K562 (cell line): ENCODE results near the gene ZNF516. TPM values are rescaled to one million over a fixed set of nuclear protein-coding genes. Genes with fewer than 3 reads are reported as not detected.

Source experiments
- ARID1B ChIP-seq: fragments of 450-650 bp; IDR thresholded peaks from 2 replicates; pipeline ENCODE4 v1.6.1; 2016; ENCODE audit warnings: antibody characterized with exemption, mild to moderate bottlenecking, inconsistent platforms
- DACH1 ChIP-seq: fragments of 450-650 bp; IDR thresholded peaks from 2 replicates; pipeline ENCODE4 v1.6.1; 2018; ENCODE audit not compliant: partially characterized antibody
- HNRNPK ChIP-seq: fragments of 200-400 bp; formaldehyde crosslinking; IDR thresholded peaks from one replicate; pipeline ENCODE4 v1.6.1; 2018; ENCODE audit warnings: mild to moderate bottlenecking, low read depth, low read length; ENCODE audit not compliant: poor library complexity, severe bottlenecking
- JUN ChIP-seq, 2 experiments: sonication (generic) in 1 of 2; formaldehyde crosslinking in 1 of 2; IDR thresholded peaks; 2 replicates each; pipeline versions ENCODE4 v1.6.1 to v1.8.0; 2012 to 2022; ENCODE audit warnings: borderline replicate concordance in 2 of 2, mild to moderate bottlenecking in 2 of 2, improper control_type of control experiment in 1 of 2, low read depth in 1 of 2, low read length in 1 of 2, missing genetic modification reagents in 1 of 2
- MTA2 ChIP-seq: fragments of 450-650 bp; IDR thresholded peaks from 2 replicates; pipeline ENCODE4 v1.6.1; 2016; ENCODE audit warnings: low read depth
- NCOA4 ChIP-seq: fragments of 450-650 bp; IDR thresholded peaks from 2 replicates; pipeline ENCODE4 v1.6.1; 2018; ENCODE audit warnings: mild to moderate bottlenecking; ENCODE audit not compliant: partially characterized antibody
- ZNF347 ChIP-seq: fragments of 450-650 bp; formaldehyde crosslinking; IDR thresholded peaks from 2 replicates; pipeline ENCODE4 v1.4.0; 2020; ENCODE audit warnings: low read depth, mild to moderate bottlenecking, moderate library complexity
- polyA plus RNA-seq, 8 experiments: library from polyadenylated mRNA; depleted of rRNA in 4 of 8; stranded (reverse) in 5 of 8; unstranded in 3 of 8; fragments of >200 nt; fragmentation: Nextera tagmentation in 2 of 8; fragmentation: Illumina TruSeq in 1 of 8; extraction: Ambion mirVana in 2 of 8; extraction: Trizol in 1 of 8; gene quantifications; 2 replicates each; pipeline versions ENCODE4 v1.2.1 to v1.2.3, GENCODE V29; 2011 to 2014; ENCODE audit warnings: inconsistent platforms in 1 of 8, missing spikeins in 1 of 8
- total RNA-seq, 7 experiments: library from RNA; depleted of rRNA in 6 of 7; stranded (reverse); fragments of >200 nt in 6 of 7; fragmentation: Illumina TruSeq in 2 of 7; extraction: Trizol in 2 of 7; gene quantifications; 2 replicates each; pipeline versions ENCODE4 v1.2.1 to v1.2.3, GENCODE V29; 2011 to 2021; ENCODE audit warnings: low replicate concordance in 1 of 7
- TF ChIP-seq, protein P1 (sequence below): fragments of 250-450 bp; sonication (Bioruptor Pico); IDR thresholded peaks from 2 replicates; pipeline ENCODE4 v1.4.0; 2020
- TF ChIP-seq, protein P2 (sequence below): fragments of 200-800 bp; sonication (Bioruptor generic); IDR thresholded peaks from 2 replicates; pipeline ENCODE4 v1.6.1; 2017; ENCODE audit warnings: missing genetic modification characterization, missing compliant biosample characterization
- TF ChIP-seq, protein P3 (sequence below): fragments of 250-450 bp; sonication (Bioruptor Pico); IDR thresholded peaks from 2 replicates; pipeline ENCODE4 v1.8.0; 2022; ENCODE audit warnings: inconsistent platforms, mild to moderate bottlenecking, moderate library complexity, borderline replicate concordance
- TF ChIP-seq, protein P4 (sequence below): fragments of 250-450 bp; sonication (Bioruptor Pico); IDR thresholded peaks from 2 replicates; pipeline ENCODE4 v1.5.0; 2021
- TF ChIP-seq, protein P5 (sequence below): fragments of 250-450 bp; sonication (Bioruptor Pico); IDR thresholded peaks from 2 replicates; pipeline ENCODE4 v1.4.0; 2020; ENCODE audit warnings: mild to moderate bottlenecking, moderate library complexity, borderline replicate concordance

Gene ZNF516
- total and polyA plus RNA-seq, 9 of the 15 experiments (the other 6 are each of a cell fraction or from before 2014, with no cell fraction given): 0.04 to 0.20 (median 0.08) TPM; not detected in 3

DNA sequence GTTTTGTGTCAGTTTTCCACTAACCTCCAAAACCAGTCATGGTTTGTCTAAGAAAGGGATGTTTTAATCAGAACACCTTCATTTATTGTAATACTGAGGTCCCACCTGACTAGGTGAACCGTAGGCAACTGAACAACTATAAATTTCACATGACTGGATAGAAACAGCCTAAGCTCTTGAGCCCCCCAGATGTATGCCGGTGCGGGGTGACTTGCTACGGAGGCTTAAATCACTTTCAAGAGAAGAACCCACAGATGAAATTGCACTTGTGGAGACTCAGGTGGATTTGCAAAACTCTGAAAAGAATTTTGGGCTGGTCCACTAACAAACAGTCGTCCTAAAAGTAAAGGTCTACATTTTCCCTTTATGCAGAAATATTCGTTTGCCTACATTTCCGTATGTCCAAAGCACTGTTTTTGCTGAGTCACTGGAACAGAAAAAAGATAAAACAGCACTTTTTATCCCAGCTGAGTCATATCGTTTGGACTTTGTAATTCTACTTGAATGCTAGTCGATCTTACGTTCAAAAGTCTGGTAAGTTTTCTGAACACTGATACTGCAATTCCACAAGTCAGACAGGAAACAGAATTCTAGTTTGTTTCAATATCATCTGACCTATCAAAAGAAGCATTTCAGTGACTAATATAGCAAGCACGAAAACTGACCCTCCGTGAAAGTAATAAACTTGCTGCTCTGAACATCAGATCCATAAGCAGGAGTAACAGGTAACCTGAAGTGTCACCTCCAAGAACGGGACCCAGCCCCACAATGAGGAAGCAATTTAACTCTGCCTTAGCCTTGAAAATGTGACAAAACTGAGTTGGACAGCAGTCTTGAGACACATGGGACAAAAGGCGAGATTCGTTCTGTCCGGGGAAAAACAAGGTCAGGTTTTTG, 18.1 kb downstream of the ZNF516 start (continued):
- TF ChIP-seq, protein P1, sequence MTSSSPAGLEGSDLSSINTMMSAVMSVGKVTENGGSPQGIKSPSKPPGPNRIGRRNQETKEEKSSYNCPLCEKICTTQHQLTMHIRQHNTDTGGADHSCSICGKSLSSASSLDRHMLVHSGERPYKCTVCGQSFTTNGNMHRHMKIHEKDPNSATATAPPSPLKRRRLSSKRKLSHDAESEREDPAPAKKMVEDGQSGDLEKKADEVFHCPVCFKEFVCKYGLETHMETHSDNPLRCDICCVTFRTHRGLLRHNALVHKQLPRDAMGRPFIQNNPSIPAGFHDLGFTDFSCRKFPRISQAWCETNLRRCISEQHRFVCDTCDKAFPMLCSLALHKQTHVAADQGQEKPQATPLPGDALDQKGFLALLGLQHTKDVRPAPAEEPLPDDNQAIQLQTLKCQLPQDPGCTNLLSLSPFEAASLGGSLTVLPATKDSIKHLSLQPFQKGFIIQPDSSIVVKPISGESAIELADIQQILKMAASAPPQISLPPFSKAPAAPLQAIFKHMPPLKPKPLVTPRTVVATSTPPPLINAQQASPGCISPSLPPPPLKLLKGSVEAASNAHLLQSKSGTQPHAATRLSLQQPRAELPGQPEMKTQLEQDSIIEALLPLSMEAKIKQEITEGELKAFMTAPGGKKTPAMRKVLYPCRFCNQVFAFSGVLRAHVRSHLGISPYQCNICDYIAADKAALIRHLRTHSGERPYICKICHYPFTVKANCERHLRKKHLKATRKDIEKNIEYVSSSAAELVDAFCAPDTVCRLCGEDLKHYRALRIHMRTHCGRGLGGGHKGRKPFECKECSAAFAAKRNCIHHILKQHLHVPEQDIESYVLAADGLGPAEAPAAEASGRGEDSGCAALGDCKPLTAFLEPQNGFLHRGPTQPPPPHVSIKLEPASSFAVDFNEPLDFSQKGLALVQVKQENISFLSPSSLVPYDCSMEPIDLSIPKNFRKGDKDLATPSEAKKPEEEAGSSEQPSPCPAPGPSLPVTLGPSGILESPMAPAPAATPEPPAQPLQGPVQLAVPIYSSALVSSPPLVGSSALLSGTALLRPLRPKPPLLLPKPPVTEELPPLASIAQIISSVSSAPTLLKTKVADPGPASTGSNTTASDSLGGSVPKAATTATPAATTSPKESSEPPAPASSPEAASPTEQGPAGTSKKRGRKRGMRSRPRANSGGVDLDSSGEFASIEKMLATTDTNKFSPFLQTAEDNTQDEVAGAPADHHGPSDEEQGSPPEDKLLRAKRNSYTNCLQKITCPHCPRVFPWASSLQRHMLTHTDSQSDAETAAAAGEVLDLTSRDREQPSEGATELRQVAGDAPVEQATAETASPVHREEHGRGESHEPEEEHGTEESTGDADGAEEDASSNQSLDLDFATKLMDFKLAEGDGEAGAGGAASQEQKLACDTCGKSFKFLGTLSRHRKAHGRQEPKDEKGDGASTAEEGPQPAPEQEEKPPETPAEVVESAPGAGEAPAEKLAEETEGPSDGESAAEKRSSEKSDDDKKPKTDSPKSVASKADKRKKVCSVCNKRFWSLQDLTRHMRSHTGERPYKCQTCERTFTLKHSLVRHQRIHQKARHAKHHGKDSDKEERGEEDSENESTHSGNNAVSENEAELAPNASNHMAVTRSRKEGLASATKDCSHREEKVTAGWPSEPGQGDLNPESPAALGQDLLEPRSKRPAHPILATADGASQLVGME (CRISPR knock-in tag): no peak
- TF ChIP-seq MTA2 (no peak), HNRNPK (no peak), NCOA4 (no peak), ARID1B (0 out of 2 replicates have a peak, but pooled peaks have one; percentile 35), ZNF347 (CRISPR knock-in tag) (no peak), JUN (IDR thresholded peaks at IDR 0.05; ENCODE audit: borderline replicate concordance, low read depth, low read length) (no peak), JUN (CRISPR knock-in tag; IDR thresholded peaks at IDR 0.05; ENCODE audit: borderline replicate concordance) (no peak), DACH1 (no peak)
- TF ChIP-seq, protein P2, sequence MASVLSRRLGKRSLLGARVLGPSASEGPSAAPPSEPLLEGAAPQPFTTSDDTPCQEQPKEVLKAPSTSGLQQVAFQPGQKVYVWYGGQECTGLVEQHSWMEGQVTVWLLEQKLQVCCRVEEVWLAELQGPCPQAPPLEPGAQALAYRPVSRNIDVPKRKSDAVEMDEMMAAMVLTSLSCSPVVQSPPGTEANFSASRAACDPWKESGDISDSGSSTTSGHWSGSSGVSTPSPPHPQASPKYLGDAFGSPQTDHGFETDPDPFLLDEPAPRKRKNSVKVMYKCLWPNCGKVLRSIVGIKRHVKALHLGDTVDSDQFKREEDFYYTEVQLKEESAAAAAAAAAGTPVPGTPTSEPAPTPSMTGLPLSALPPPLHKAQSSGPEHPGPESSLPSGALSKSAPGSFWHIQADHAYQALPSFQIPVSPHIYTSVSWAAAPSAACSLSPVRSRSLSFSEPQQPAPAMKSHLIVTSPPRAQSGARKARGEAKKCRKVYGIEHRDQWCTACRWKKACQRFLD (CRISPR knock-in tag): no peak
- TF ChIP-seq, protein P3, sequence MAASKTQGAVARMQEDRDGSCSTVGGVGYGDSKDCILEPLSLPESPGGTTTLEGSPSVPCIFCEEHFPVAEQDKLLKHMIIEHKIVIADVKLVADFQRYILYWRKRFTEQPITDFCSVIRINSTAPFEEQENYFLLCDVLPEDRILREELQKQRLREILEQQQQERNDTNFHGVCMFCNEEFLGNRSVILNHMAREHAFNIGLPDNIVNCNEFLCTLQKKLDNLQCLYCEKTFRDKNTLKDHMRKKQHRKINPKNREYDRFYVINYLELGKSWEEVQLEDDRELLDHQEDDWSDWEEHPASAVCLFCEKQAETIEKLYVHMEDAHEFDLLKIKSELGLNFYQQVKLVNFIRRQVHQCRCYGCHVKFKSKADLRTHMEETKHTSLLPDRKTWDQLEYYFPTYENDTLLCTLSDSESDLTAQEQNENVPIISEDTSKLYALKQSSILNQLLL (CRISPR knock-in tag): no peak
- TF ChIP-seq, protein P4, sequence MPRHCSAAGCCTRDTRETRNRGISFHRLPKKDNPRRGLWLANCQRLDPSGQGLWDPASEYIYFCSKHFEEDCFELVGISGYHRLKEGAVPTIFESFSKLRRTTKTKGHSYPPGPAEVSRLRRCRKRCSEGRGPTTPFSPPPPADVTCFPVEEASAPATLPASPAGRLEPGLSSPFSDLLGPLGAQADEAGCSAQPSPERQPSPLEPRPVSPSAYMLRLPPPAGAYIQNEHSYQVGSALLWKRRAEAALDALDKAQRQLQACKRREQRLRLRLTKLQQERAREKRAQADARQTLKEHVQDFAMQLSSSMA: no peak
- TF ChIP-seq, protein P5, sequence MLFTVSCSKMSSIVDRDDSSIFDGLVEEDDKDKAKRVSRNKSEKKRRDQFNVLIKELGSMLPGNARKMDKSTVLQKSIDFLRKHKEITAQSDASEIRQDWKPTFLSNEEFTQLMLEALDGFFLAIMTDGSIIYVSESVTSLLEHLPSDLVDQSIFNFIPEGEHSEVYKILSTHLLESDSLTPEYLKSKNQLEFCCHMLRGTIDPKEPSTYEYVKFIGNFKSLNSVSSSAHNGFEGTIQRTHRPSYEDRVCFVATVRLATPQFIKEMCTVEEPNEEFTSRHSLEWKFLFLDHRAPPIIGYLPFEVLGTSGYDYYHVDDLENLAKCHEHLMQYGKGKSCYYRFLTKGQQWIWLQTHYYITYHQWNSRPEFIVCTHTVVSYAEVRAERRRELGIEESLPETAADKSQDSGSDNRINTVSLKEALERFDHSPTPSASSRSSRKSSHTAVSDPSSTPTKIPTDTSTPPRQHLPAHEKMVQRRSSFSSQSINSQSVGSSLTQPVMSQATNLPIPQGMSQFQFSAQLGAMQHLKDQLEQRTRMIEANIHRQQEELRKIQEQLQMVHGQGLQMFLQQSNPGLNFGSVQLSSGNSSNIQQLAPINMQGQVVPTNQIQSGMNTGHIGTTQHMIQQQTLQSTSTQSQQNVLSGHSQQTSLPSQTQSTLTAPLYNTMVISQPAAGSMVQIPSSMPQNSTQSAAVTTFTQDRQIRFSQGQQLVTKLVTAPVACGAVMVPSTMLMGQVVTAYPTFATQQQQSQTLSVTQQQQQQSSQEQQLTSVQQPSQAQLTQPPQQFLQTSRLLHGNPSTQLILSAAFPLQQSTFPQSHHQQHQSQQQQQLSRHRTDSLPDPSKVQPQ (CRISPR knock-in tag): no peak
